GM10248 (cell line): ENCODE data around the gene ZBTB7C.

Experiments
- CTCF ChIA-PET: fragments of 300-600 bp; sonication (Branson Sonifier 250); formaldehyde crosslinking; extraction: SDS; loops from one replicate; lab custom pipeline; 2021; ENCODE audit warnings: antibody characterized with exemption; lab: Yijun Ruan, JAX
- POLR2A ChIA-PET: fragments of 350-650 bp; sonication (Branson Sonifier 250); formaldehyde crosslinking; extraction: SDS; loops from one replicate; lab custom pipeline; 2020; ENCODE audit warnings: antibody characterized with exemption; lab: Yijun Ruan, JAX
- DNase-seq: peaks from one replicate; pipeline ENCODE4 v3.0.0; 2012; ENCODE audit errors: extremely low spot score
- TF ChIP-seq, protein P1 (sequence below): IDR thresholded peaks from 2 replicates; pipeline ENCODE4 v1.5.1; 2012; ENCODE audit warnings: mild to moderate bottlenecking, low read depth; ENCODE audit errors: extremely low read depth, missing control alignments, control extremely low read depth

Gene ZBTB7C

DNA sequence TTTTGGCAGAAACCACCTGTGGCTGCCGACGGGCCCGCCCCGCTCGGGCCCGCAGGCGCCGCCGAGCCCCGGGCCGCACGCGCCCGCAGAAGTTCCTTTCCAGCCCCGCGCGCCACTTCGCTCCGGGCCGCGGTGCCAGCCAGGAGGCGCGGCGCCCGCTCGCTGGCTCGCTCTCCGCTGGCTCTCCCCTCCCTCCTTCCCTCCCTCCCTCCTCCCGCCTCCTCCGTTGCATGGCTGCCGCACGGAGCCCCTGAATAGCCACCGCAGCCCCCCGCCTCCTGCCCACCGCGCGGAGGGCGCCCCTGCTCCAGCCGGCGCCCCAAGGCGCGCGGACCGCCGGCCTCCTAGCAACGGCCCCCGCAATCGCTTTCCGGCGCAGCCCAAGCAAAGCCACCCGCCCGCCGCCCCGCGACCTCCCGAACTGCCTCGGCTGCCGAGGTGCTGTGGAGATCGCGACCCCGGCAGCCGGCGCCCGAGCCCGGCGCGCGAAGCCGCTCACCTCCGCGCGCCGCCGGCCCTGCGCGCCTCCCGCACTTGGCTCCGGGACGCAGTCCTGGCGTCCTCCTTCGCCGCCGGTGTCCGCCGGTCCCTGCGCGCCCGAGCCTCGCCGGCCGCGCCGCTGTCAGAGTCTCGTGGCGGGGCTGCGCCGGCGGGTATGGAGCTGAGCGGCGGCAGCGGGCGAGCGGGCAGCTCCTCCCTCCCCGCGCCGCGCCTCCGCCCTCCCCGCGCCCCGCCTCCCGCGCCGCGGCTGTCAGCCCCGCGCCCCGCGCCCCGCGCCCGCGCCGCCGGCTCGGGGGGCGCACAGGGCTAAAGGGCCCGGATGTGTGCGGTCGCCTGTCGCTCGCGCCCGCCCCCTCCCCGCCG is at the start of gene ZBTB7C:
TSS of gene ZBTB7C (minus strand) at position 657 of the 864 bp plus-strand sequence.
- ChIA-PET CTCF (no interaction called here), POLR2A (no interaction called here)
- TF ChIP-seq, protein P1, sequence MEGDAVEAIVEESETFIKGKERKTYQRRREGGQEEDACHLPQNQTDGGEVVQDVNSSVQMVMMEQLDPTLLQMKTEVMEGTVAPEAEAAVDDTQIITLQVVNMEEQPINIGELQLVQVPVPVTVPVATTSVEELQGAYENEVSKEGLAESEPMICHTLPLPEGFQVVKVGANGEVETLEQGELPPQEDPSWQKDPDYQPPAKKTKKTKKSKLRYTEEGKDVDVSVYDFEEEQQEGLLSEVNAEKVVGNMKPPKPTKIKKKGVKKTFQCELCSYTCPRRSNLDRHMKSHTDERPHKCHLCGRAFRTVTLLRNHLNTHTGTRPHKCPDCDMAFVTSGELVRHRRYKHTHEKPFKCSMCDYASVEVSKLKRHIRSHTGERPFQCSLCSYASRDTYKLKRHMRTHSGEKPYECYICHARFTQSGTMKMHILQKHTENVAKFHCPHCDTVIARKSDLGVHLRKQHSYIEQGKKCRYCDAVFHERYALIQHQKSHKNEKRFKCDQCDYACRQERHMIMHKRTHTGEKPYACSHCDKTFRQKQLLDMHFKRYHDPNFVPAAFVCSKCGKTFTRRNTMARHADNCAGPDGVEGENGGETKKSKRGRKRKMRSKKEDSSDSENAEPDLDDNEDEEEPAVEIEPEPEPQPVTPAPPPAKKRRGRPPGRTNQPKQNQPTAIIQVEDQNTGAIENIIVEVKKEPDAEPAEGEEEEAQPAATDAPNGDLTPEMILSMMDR, result no peak
- no peak for DNase-seq

DNA sequence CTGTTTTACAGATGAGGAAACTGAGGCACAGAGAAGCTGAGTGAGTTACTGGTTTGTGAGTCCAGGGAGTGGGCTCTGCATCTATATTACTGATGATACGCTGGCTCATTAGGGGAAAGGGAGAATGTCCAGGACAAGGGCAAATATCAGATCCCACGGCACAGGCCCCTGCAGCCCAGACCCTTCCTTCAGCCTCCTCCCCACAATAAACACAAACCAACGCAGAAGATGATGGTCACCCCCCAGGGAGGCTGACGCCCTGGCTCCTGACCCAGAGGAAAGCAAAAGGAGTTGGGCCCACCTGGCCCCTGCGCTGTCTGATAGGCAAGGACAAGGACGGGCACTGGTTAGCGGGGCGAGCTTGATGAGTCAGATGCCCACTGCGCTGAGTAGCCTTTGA is 47.7 kb upstream of the ZBTB7C start:
- DNase-seq, result no peak
- POLR2A ChIA-PET, result no interaction called here
- CTCF ChIA-PET, result interaction anchor here (1.1 to 2.5 kb wide), 4 partner anchors 10 to 16 kb away, joined by 3 to 21 read pairs (median 4); no protein-coding TSS in a partner anchor
- TF ChIP-seq, protein P1, result no peak

DNA sequence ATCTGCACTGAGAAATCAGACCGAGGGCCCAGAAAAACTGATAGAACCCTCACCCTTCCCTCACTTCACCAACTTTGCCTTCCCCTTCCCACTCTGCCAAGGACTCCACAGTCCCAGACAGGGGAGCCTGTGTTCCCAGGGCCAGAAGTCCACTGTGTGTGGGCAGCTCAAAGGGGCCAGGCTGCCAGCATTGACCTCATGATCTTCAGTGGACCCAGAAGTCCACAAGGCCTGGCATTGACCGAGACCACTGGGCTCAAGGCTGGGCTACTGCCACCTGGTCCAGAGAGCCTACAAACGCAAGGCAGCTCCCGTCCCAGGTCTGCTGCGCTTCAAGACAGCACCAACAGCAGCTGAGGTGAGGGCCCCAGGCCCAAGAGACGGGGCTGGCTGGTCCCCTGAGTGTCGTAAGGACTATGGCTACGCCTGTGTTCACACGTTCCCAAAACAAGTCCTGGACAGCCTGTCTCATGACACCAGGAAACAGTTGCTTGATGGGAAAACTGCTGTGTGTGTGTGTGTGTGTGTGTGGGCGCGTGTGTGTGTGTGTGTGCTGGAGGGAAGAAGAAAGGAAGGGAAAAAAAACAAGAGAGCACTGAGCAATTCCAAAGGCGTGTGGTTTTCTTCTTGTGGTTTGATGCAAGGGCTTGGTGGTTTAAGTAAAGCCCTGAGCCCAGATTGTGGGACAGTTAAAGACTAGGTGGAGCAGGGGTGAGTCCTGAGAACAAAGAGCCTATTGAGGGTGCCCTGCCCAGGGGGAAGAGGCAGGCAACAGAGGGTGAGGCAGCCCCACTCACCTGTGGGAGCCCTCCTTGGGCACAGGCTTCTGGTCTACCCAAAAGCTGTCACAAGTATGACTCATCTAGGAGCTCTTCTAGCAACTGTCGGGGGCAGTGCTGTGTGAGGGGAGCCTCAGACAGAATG is 46.6 kb upstream of the ZBTB7C start:
- no peak for DNase-seq
- CTCF ChIA-PET, result interaction anchor here (1.1 to 2.5 kb wide), 6 partner anchors 9 to 17 kb away, joined by 3 to 21 read pairs (median 4); no protein-coding TSS in a partner anchor
- TF ChIP-seq, protein P1, result no peak
- POLR2A ChIA-PET, result no interaction called here

DNA sequence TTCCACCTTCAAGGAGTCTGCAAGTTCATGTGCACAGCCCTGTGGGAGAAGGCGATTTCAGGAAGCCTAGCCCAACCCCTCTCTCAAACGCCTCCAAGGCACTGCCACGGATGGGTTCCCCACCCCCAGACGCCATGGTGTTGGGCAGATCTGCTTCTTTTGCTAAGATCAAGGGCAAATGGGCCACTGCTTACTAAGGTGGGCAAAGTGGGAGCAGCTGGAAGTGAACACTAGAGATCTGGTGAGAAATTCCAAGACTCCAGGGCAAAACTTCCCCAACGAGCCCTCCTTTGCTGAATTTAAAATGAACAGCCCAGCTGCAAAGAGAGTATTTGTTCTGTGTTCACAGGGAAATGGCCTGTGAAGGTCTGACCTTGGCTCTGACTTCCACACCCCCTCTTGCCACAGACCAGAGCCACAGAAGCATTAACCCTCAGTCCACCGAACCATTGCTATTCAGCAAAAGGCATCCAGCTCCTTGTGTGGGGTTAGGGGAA is 45.1 kb upstream of the ZBTB7C start:
- ChIA-PET CTCF (interaction anchor here (1.0 to 2.1 kb wide), 2 partner anchors 9 to 21 kb away, joined by 3 to 9 read pairs; no protein-coding TSS in a partner anchor), POLR2A (no interaction called here)
- no peak for DNase-seq
- TF ChIP-seq, protein P1, result no peak

DNA sequence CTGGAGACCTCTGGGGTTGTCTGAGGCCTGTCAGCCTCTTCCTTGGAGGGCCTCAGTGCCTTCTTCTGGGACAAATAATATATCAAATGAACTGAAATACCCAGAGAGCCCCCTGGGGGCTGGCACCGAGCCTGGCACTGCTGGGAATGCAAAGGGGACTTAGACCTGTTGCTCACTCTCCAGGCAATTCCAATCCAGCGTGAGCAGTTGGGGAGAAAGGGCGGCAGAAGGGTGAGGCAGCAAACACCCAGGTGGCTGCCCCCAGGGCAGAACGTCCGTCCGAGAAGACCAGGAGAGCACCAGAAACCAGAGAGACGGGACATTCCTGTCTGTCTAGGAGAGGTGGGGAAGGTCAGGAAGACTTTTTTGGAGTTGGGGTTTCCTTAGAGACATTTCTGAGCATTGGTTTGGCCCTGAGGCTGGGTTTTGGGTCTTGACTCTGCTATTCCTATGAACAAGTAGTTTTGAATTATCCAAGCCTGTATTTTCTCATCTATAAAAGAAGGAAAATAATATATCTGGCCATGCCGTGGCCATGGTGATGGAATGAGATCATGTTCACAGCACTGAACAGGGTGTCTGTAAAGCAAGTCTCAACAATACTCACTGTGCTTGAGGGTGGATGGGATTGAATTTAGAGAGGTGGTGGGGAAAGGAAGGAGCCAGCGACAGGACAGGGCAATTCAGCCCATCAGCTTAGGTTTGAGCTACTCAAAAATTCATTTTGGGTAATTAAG is 44.3 kb upstream of the ZBTB7C start:
- ChIA-PET POLR2A (no interaction called here), CTCF (interaction anchor here (1.0 to 2.1 kb wide), 2 partner anchors 8 to 22 kb away, joined by 3 to 9 read pairs; no protein-coding TSS in a partner anchor)
- DNase-seq, result no peak
- TF ChIP-seq, protein P1, result no peak
